Fibroblast of villous mesenchyme (primary cell): ENCODE measurements around the gene MINPP1. TPM values are rescaled to one million over a fixed set of nuclear protein-coding genes. Genes with fewer than 3 reads are reported as not detected.

ENCODE experiments used
- DNase-seq: peaks from one replicate; pipeline ENCODE4 v3.0.0-alpha.2; 2010; ENCODE audit warnings: low read depth
- H3K4me3 ChIP-seq: 2 replicates; pipeline ENCODE4 v1.5.1; 2011; ENCODE audit warnings: low read depth, mild to moderate bottlenecking, low read length
- total RNA-seq: library from RNA; depleted of rRNA; stranded (reverse); fragments of >200 nt; gene quantifications from 2 replicates; pipeline ENCODE4 v1.2.3, GENCODE V29; 2012
- TF ChIP-seq, protein P1 (sequence below): IDR thresholded peaks from 2 replicates; pipeline ENCODE4 v1.5.1; 2012; ENCODE audit warnings: low read depth, mild to moderate bottlenecking, low read length; ENCODE audit not compliant: insufficient read depth

Gene MINPP1
- total RNA-seq, 1 donor = 52.7 TPM

DNA sequence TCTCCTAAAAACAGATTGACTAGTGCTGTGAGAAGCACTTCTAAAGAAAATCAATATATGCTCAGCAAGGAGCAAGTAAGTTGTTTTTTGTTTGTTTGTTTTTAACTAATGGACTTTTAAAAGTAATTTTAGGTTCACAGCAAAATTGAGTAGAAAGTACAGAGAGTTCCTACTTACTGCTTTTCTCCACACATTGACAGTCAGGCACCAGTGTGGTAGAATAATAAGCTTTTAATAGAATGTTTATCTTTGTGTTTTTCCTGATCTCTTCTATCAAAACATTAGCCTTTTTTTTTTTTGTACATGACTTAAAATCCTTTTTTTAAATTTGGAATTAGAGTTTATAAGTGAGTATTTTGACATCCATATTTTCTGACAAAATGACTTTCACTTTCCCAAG lies 28.0 kb downstream of the MINPP1 start:
- TF ChIP-seq, protein P1, sequence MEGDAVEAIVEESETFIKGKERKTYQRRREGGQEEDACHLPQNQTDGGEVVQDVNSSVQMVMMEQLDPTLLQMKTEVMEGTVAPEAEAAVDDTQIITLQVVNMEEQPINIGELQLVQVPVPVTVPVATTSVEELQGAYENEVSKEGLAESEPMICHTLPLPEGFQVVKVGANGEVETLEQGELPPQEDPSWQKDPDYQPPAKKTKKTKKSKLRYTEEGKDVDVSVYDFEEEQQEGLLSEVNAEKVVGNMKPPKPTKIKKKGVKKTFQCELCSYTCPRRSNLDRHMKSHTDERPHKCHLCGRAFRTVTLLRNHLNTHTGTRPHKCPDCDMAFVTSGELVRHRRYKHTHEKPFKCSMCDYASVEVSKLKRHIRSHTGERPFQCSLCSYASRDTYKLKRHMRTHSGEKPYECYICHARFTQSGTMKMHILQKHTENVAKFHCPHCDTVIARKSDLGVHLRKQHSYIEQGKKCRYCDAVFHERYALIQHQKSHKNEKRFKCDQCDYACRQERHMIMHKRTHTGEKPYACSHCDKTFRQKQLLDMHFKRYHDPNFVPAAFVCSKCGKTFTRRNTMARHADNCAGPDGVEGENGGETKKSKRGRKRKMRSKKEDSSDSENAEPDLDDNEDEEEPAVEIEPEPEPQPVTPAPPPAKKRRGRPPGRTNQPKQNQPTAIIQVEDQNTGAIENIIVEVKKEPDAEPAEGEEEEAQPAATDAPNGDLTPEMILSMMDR = no peak
- no peak for DNase-seq
- H3K4me3 ChIP-seq = no peak overlapping the region

DNA sequence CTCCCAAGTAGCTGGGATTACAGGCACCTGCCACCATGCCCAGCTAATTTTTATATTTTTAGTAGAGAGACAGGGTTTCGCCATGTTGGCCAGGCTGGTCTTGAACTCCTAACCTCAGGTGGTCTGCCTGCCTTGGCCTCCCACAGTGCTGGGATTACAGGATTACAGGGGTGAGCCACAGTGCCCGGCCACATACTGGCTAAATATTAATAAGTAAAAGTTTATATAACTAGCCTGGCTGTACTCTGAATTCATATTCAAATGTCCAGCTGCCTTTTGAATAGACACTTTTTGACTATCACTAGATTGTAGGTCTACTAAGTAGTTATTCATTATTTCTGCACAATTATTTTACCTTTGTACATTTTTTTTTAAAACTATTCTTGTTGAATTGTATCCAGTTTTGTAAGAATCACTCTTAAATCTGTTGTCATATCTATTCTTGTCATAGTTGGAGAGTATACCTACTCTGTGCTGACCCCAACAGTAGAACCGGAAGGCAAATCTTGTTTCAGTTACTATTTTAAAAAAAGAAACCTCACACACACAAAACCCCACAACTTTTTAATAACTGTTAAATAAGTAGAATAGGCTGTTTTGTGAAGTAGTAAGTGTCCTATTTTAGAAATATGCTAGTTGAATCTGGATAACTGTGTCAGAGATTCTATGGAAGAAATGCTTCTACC lies 29.6 kb downstream of the MINPP1 start:
- no peak overlapping the region for H3K4me3 ChIP-seq
- DNase-seq = no peak

GRCh38 chr10:87538092-87539015 lies 33.7 kb downstream of the MINPP1 start:
- H3K4me3 ChIP-seq = no peak overlapping the region
- DNase-seq = no peak
- TF ChIP-seq, protein P1 = no peak

More for the DNA sequence above, 29.6 kb downstream of the MINPP1 start:
- TF ChIP-seq, protein P1 = no peak

DNA sequence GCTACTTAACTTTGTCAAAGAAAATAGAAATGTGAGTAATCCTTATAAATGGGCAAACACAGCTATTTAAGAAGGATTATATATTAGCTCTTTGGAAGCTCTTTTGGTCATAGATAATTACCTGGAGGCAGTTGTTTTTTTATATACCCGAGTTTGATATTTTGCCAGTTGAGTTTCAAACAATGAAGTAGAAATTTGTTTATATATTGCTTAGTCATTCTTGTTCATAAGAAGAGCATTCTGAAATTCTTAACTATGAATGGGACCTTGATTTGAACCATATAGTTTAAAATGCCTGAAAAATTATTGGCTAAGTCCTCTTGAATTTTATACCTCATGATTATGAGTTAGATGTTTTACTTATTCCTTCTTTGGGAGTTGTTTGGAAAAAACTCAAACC lies 36.4 kb downstream of the MINPP1 start:
- TF ChIP-seq, protein P1 = no peak
- DNase-seq = no peak
- H3K4me3 ChIP-seq = no peak overlapping the region

DNA sequence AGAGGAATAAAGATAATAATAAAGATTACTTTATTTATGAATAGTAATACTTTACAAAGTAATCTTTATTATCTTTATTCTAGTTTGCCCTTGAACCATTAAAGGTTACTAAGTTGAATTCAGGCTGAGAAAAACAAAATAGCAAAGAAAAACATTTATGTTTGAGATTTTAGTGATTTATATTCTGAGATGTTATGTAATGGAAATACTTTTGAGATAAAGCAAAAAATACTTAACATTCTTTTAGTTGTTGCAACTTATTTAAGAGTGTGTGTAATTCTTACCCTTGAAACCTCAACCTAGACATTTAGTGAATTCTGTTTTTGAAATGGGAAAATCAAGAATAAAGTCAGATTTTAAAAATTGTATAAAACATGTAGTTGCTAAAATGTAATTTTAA lies 40.0 kb downstream of the MINPP1 start:
- no peak overlapping the region for H3K4me3 ChIP-seq
- TF ChIP-seq, protein P1 = no peak
- peak; percentile 46 for DNase-seq

DNA sequence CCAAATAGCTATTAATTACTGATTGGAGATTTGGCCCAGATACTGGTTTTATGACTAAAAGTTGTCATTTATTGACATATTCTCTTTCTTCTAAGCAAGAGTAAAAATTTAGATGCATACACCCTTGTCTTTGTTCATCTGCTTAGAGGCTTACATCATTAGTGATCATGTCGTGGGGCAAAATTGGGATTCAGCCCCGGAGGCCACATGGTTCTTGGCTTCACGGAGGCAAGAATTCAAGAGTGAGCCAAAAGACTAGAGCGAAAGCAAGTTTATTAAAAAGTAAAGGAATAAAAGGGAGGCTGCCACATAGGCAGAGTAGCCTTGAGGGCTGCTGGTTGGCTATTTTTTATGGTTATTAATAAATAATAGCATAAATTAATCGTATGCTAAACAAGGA lies 41.1 kb downstream of the MINPP1 start:
- no peak for DNase-seq
- TF ChIP-seq, protein P1 = no peak
- H3K4me3 ChIP-seq = no peak overlapping the region
